Measurements from ENCODE around the gene MCM9.

MCM9 gene

DNA sequence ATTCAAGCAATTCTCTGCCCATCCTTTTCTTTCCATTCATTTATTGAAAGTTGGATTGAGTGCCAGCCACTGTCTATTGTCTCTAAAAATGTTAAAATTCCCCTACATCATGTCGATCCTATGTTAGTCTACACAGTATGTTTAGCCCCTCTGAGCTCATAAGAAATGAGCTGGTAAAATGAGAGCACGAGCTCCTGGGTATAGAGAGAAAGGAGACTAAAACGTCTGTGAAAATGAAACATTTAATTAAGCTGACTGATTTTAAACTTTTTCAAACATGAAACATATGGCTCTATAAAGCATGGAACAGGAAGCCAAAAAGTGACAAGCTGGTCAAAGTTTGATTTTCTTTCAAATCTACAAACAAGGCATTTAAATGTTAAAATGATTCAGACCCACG lies 145.0 kb downstream of the MCM9 start:
- TF ChIP-seq, protein P1, sequence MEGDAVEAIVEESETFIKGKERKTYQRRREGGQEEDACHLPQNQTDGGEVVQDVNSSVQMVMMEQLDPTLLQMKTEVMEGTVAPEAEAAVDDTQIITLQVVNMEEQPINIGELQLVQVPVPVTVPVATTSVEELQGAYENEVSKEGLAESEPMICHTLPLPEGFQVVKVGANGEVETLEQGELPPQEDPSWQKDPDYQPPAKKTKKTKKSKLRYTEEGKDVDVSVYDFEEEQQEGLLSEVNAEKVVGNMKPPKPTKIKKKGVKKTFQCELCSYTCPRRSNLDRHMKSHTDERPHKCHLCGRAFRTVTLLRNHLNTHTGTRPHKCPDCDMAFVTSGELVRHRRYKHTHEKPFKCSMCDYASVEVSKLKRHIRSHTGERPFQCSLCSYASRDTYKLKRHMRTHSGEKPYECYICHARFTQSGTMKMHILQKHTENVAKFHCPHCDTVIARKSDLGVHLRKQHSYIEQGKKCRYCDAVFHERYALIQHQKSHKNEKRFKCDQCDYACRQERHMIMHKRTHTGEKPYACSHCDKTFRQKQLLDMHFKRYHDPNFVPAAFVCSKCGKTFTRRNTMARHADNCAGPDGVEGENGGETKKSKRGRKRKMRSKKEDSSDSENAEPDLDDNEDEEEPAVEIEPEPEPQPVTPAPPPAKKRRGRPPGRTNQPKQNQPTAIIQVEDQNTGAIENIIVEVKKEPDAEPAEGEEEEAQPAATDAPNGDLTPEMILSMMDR (IDR thresholded peaks at IDR 0.05; ENCODE audit: low read depth, low read length, missing control alignments), result no peak
- no peak overlapping the region for H3K4me3 ChIP-seq (ENCODE audit: low read depth, low read length)
- no peak overlapping the region for H3K27ac ChIP-seq
- no peaks in the 10 kb centered on the region for H3K36me3 ChIP-seq (replicated peaks)
- in situ Hi-C loops (cut with HindIII; ENCODE audit: low pct_ligation_motif_present, low sequenced_read_pairs), result loop anchor here (25.0 kb wide), 1 partner anchor 503 kb away; no protein-coding TSS in a partner anchor
- DNase-seq, result no peak
- no peaks in the 10 kb centered on the region for H3K27me3 ChIP-seq (replicated peaks)

DNA sequence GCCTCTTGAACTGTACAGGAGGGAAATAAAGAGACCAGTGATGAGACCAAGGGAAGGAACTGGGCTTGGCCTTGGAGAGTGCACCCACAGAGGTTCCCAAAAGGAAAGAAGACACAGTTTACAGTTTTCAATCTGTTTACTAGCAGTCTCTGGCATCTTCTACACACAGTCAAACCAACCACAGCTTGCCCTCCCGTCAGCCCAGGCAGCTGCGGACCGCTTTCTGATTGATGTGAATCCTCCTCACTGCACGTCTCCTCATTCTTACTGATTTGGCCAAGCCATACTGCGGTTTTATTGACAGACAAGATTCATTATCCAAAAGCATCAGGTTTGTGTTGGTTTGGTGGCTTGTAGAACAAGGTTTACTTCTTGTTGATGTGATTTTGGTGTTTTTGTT lies 145.5 kb downstream of the MCM9 start:
- no peak for DNase-seq
- H3K36me3 ChIP-seq (replicated peaks), result no peaks in the 10 kb centered on the region
- H3K27ac ChIP-seq, result no peak overlapping the region
- in situ Hi-C loops (cut with HindIII; ENCODE audit: low pct_ligation_motif_present, low sequenced_read_pairs), result loop anchor here (25.0 kb wide), 1 partner anchor 502 kb away; no protein-coding TSS in a partner anchor
- H3K4me3 ChIP-seq (ENCODE audit: low read depth, low read length), result no peak overlapping the region
- H3K27me3 ChIP-seq (replicated peaks), result no peaks in the 10 kb centered on the region
- TF ChIP-seq, protein P1 (IDR thresholded peaks at IDR 0.05; ENCODE audit: low read depth, low read length, missing control alignments), result no peak

DNA sequence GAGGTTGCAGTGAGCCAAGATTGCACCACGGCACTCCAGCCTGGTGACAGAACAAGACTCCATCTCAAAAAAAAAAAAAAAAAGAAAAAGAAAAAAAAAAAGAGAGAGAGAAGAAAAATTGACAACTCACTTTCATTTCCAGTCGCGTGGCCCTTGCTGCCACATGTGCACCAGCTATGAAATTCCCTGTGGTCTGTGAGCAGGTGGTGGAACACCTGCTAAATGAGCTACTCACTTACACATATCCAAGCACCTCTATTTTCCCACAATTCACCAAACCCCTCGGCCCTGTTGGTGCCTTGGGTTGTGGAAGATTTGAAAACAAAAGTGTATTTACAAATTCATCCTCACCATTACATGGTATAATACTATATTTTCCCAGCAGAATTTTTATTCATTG lies 146.3 kb downstream of the MCM9 start:
- H3K27ac ChIP-seq, result no peak overlapping the region
- in situ Hi-C loops (cut with HindIII; ENCODE audit: low pct_ligation_motif_present, low sequenced_read_pairs), result loop anchor here (25.0 kb wide), 1 partner anchor 501 kb away; no protein-coding TSS in a partner anchor
- no peak overlapping the region for H3K4me3 ChIP-seq (ENCODE audit: low read depth, low read length)
- H3K27me3 ChIP-seq (replicated peaks), result no peaks in the 10 kb centered on the region
- TF ChIP-seq, protein P1 (IDR thresholded peaks at IDR 0.05; ENCODE audit: low read depth, low read length, missing control alignments), result no peak
- no peaks in the 10 kb centered on the region for H3K36me3 ChIP-seq (replicated peaks)
- no peak for DNase-seq

DNA sequence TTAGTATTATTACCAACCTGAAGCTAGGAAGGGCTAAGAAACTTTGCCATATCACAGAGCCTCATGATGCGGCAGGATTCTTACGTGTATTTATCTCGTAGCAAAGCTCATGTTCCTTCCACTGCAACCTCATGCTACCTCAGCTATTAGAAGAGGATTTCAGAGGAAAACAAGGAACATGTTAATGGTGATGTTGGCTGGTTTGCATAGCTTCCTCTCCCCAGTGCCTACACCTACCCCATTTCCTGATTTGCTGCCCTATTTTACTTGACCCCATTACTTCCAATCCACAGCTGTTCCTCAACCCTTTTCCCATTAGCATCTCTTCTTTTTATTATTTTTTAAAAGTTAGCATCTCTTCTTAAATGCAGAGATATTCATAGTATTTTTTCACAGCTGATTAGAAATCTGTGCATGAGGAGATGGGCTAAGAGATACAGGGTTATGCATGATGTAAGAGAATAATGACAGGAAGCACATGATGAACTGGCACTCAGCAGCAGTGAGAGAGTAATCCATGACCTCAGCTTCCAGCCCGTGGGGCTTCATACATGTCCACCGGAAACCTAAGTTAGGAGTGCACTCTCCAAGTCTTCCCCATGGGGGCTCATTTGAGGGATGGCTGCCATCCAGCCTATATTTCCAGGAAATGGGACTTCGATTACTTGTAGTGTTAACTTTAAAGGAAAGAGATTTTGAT lies 147.1 kb downstream of the MCM9 start:
- H3K4me3 ChIP-seq (ENCODE audit: low read depth, low read length), result no peak overlapping the region
- in situ Hi-C loops (cut with HindIII; ENCODE audit: low pct_ligation_motif_present, low sequenced_read_pairs), result loop anchor here (25.0 kb wide), 1 partner anchor 501 kb away; no protein-coding TSS in a partner anchor
- DNase-seq, result no peak

DNA sequence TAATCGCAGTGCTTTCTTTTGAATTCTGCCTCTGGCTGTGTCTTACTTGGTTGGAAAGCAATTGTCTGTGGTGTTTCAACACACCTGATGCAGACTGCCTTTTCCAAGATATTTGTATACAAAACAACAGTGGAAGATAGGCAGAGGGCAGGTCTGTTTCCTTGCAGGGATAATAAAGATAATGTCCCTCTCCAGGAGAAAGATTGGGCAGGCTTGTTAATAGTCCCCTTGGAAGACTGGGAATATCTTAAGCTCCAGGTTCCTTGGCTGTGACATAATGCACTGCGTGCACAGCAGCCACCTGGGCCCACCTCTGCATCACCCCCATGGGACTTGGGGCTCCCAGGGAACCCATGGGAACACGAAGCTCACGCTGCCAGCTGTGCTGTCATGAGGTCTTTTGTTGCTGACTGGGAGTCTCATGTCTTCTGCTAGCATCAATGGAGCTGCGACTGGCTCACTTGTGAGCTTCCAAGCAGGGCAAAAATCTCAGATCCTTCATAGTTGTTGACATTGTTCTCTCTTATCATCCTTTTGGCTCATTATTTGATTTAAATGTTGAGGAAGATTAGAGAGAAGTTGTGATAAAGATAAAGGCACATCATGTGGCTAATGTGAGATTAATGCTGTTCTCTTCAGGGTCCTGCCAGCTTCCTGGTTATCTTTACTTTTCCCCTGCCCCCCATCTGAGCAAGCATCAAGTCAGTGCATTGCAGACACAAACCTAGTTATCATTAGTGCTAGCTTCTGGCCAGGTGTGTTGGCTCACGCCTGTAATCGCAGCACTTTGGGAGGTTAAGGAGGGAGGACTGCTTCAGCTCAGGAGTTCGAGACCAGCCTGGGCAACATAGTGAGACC lies 148.1 kb downstream of the MCM9 start:
- H3K4me3 ChIP-seq (ENCODE audit: low read depth, low read length), result no peak overlapping the region
- in situ Hi-C loops (cut with HindIII; ENCODE audit: low pct_ligation_motif_present, low sequenced_read_pairs), result loop anchor here (25.0 kb wide), 1 partner anchor 500 kb away; no protein-coding TSS in a partner anchor
- no peaks in the 10 kb centered on the region for H3K36me3 ChIP-seq (replicated peaks)
- no peaks in the 10 kb centered on the region for H3K27me3 ChIP-seq (replicated peaks)
- no peak for DNase-seq
- TF ChIP-seq, protein P1 (IDR thresholded peaks at IDR 0.05; ENCODE audit: low read depth, low read length, missing control alignments), result no peak
- no peak overlapping the region for H3K27ac ChIP-seq

More for the DNA sequence above, 147.1 kb downstream of the MCM9 start:
- Histone ChIP-seq H3K36me3 (replicated peaks) (no peaks in the 10 kb centered on the region), H3K27me3 (replicated peaks) (no peaks in the 10 kb centered on the region), H3K27ac (no peak overlapping the region)
- TF ChIP-seq, protein P1 (IDR thresholded peaks at IDR 0.05; ENCODE audit: low read depth, low read length, missing control alignments), result no peak

Data from brain microvascular endothelial cell (primary cell).